WTC11 (cell line): ENCODE data around the gene VSTM2A.

Source experiments
- NFE2L1 ChIP-seq: sonication (generic); formaldehyde crosslinking; IDR thresholded peaks from 2 replicates; pipeline ENCODE4 v1.8.1; 2023; ENCODE audit warnings: missing genetic modification reagents
- NR1H2 ChIP-seq: sonication (generic); formaldehyde crosslinking; IDR thresholded peaks from 2 replicates; pipeline ENCODE4 v1.9.0; 2021; ENCODE audit warnings: mild to moderate bottlenecking, moderate library complexity, missing genetic modification reagents
- ZNF219 ChIP-seq: sonication (generic); formaldehyde crosslinking; IDR thresholded peaks from 2 replicates; pipeline ENCODE4 v1.8.0; 2023; ENCODE audit warnings: missing genetic modification reagents, mild to moderate bottlenecking, borderline replicate concordance
- TF ChIP-seq, protein P1 (sequence below): fragments of 200-600 bp; IDR thresholded peaks from 2 replicates; pipeline ENCODE4 v1.8.0; 2022; ENCODE audit warnings: antibody characterized with exemption
- TF ChIP-seq, protein P2 (sequence below): sonication (generic); formaldehyde crosslinking; IDR thresholded peaks from 2 replicates; pipeline ENCODE4 v1.8.1; 2022; ENCODE audit warnings: low read depth, mild to moderate bottlenecking, moderate library complexity, missing genetic modification reagents, borderline replicate concordance
- TF ChIP-seq, protein P3 (sequence below): sonication (generic); formaldehyde crosslinking; IDR thresholded peaks from 2 replicates; pipeline ENCODE4 v1.8.0; 2022; ENCODE audit warnings: missing genetic modification reagents

DNA sequence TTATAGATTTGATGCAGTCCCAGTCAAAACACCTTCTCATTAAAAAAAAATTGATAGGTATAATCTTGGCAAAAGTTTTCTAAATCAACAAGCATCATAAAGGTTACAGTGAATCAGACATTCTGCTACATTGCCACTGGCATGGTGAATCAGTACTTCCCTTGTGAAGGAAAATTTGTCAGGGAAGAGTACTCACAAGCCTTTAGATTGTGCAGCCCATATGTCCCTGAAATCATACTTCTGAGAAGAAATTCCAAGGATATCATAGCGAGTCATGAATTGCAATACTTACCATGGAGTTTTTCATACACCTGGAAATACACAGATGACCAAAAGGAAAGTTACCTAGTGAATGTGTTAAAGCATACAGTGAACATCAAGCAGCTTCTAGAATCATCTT, 17.2 kb downstream of the VSTM2A start:
- TF ChIP-seq, protein P1, sequence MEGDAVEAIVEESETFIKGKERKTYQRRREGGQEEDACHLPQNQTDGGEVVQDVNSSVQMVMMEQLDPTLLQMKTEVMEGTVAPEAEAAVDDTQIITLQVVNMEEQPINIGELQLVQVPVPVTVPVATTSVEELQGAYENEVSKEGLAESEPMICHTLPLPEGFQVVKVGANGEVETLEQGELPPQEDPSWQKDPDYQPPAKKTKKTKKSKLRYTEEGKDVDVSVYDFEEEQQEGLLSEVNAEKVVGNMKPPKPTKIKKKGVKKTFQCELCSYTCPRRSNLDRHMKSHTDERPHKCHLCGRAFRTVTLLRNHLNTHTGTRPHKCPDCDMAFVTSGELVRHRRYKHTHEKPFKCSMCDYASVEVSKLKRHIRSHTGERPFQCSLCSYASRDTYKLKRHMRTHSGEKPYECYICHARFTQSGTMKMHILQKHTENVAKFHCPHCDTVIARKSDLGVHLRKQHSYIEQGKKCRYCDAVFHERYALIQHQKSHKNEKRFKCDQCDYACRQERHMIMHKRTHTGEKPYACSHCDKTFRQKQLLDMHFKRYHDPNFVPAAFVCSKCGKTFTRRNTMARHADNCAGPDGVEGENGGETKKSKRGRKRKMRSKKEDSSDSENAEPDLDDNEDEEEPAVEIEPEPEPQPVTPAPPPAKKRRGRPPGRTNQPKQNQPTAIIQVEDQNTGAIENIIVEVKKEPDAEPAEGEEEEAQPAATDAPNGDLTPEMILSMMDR: no peak
- TF ChIP-seq NR1H2 (CRISPR knock-in tag) (no peak), ZNF219 (CRISPR knock-in tag) (no peak), NFE2L1 (CRISPR knock-in tag) (no peak)
- TF ChIP-seq, protein P2, sequence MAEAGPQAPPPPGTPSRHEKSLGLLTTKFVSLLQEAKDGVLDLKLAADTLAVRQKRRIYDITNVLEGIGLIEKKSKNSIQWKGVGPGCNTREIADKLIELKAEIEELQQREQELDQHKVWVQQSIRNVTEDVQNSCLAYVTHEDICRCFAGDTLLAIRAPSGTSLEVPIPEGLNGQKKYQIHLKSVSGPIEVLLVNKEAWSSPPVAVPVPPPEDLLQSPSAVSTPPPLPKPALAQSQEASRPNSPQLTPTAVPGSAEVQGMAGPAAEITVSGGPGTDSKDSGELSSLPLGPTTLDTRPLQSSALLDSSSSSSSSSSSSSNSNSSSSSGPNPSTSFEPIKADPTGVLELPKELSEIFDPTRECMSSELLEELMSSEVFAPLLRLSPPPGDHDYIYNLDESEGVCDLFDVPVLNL (CRISPR knock-in tag): no peak
- TF ChIP-seq, protein P3, sequence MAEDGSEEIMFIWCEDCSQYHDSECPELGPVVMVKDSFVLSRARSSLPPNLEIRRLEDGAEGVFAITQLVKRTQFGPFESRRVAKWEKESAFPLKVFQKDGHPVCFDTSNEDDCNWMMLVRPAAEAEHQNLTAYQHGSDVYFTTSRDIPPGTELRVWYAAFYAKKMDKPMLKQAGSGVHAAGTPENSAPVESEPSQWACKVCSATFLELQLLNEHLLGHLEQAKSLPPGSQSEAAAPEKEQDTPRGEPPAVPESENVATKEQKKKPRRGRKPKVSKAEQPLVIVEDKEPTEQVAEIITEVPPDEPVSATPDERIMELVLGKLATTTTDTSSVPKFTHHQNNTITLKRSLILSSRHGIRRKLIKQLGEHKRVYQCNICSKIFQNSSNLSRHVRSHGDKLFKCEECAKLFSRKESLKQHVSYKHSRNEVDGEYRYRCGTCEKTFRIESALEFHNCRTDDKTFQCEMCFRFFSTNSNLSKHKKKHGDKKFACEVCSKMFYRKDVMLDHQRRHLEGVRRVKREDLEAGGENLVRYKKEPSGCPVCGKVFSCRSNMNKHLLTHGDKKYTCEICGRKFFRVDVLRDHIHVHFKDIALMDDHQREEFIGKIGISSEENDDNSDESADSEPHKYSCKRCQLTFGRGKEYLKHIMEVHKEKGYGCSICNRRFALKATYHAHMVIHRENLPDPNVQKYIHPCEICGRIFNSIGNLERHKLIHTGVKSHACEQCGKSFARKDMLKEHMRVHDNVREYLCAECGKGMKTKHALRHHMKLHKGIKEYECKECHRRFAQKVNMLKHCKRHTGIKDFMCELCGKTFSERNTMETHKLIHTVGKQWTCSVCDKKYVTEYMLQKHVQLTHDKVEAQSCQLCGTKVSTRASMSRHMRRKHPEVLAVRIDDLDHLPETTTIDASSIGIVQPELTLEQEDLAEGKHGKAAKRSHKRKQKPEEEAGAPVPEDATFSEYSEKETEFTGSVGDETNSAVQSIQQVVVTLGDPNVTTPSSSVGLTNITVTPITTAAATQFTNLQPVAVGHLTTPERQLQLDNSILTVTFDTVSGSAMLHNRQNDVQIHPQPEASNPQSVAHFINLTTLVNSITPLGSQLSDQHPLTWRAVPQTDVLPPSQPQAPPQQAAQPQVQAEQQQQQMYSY (CRISPR knock-in tag): no peak
